Melanocyte of skin (primary cell): ENCODE results near the gene C1orf146. TPM values are rescaled to one million over a fixed set of nuclear protein-coding genes. Genes with fewer than 3 reads are reported as not detected.

Source experiments
- total RNA-seq, 2 donors: library from RNA; depleted of rRNA; stranded (reverse); fragments of >200 nt; gene quantifications; 2 replicates each; pipeline ENCODE4 v1.2.3, GENCODE V29; 2012

The C1orf146 gene, protein sequence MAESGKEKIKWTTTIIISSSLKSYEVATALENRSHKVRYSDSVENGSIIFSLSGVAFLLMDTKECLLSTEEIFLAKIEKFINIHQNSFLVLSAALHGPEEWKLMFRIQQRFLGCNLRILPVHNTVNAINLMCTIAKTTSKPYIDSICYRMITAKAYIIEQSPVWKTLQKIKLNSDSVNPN
- not detected for total RNA-seq

DNA sequence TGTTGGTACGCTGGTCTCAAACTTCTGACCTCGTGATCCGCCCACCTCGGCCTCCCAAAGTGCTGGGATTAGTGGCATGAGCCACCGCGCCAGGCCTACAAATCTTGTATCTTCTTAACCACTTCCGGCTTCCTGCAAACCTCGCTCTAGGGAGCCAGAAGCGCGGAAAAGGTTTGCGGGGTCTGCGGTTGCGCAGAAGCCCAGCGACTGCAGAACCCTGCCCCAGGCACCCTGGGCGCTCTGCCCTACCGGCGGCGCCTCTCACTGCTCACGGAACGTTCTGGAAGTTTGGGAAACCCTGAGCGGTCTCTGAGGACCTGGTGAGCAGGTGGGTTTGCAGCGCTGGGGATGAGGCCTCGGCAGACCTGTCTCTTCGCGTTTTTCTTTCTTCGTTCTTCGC, at the start of gene C1orf146:
C1orf146 (plus strand) TSS at position 195 of the 400 bp plus-strand sequence. CDS start 13,506 bp downstream, outside the sequence.

Other genes with a start within 250 kb of the C1orf146 start
- under 1 TPM in 1 of 2 donors, not detected in 1; under 0.01 TPM for gene EPHX4, start 187.9 kb upstream of the C1orf146 start, total RNA-seq
- under 1 TPM; 0.33 to 0.34 TPM for gene SETSIP, start 142.5 kb upstream of the C1orf146 start, total RNA-seq
- gene BTBD8, start 137.6 kb upstream of the C1orf146 start, total RNA-seq = 1 to 10 TPM; 1.0 to 2.7 TPM
- gene GLMN, start 81.1 kb downstream of the C1orf146 start, total RNA-seq = 10 to 100 TPM; 12.0 to 13.3 TPM
- gene RPAP2, start 81.1 kb downstream of the C1orf146 start, total RNA-seq = 1 to 10 TPM; 3.7 to 4.5 TPM